ENCODE data around the gene UNKL.
A peak's percentile ranks its signal among the peaks of the same experiment; 100 is the strongest.

UNKL gene

GRCh38 chr16:1414532-1415260, at the start of gene UNKL:
Gene UNKL (minus strand): TSS chr16:1414704. CDS start chr16:1414691, 13 bp downstream.
- H3K9ac ChIP-seq (ENCODE audit: low read length), result peak within 1 kb of the TSS; percentile 66
- H3K27ac ChIP-seq (ENCODE audit: low read depth, low read length), result no peak within 1 kb of the TSS; the same call in 1 of the 2 replicates
- no peaks in the 10 kb centered on the region for H3K27me3 ChIP-seq (ENCODE audit: control insufficient read depth, insufficient read depth, low read length)
- H3K4me1 ChIP-seq (ENCODE audit: control insufficient read depth, insufficient read depth, low read length), result peaks cover 11% of the 10 kb centered on the region; the same call in 1 of the 2 replicates
- H3K9me3 ChIP-seq (ENCODE audit: control insufficient read depth, insufficient read depth, low read depth, low read length), result no peaks in the 10 kb centered on the region
- H3K4me3 ChIP-seq (ENCODE audit: low read depth, low read length), result peak within 1 kb of the TSS; percentile 90
- H3K36me3 ChIP-seq (ENCODE audit: control insufficient read depth, insufficient read depth, low read length), result peaks cover 5% of the 10 kb centered on the region; the same call in 1 of the 2 replicates

GRCh38 chr16:1461146-1461545, 46.6 kb upstream of the UNKL start:
- Histone ChIP-seq H3K27me3 (ENCODE audit: control insufficient read depth, insufficient read depth, low read length) (no peaks in the 10 kb centered on the region), H3K9me3 (ENCODE audit: control insufficient read depth, insufficient read depth, low read depth, low read length) (no peaks in the 10 kb centered on the region), H3K27ac (ENCODE audit: low read depth, low read length) (no peak overlapping the region), H3K9ac (ENCODE audit: low read length) (no peak overlapping the region), H3K36me3 (ENCODE audit: control insufficient read depth, insufficient read depth, low read length) (peaks cover 35% of the 10 kb centered on the region), H3K4me3 (ENCODE audit: low read depth, low read length) (no peak overlapping the region), H3K4me1 (ENCODE audit: control insufficient read depth, insufficient read depth, low read length) (no peaks in the 10 kb centered on the region)

GRCh38 chr16:1460602-1461138, 46.2 kb upstream of the UNKL start:
- Histone ChIP-seq H3K9me3 (ENCODE audit: control insufficient read depth, insufficient read depth, low read depth, low read length) (no peaks in the 10 kb centered on the region), H3K4me3 (ENCODE audit: low read depth, low read length) (no peak overlapping the region), H3K27me3 (ENCODE audit: control insufficient read depth, insufficient read depth, low read length) (no peaks in the 10 kb centered on the region), H3K9ac (ENCODE audit: low read length) (no peak overlapping the region), H3K36me3 (ENCODE audit: control insufficient read depth, insufficient read depth, low read length) (peaks cover 39% of the 10 kb centered on the region), H3K4me1 (ENCODE audit: control insufficient read depth, insufficient read depth, low read length) (no peaks in the 10 kb centered on the region), H3K27ac (ENCODE audit: low read depth, low read length) (no peak overlapping the region)

- no peak overlapping the region for H3K9ac ChIP-seq (ENCODE audit: low read length)
- peaks cover 46% of the 10 kb centered on the region for H3K36me3 ChIP-seq (ENCODE audit: control insufficient read depth, insufficient read depth, low read length)
- H3K4me1 ChIP-seq (ENCODE audit: control insufficient read depth, insufficient read depth, low read length), result no peaks in the 10 kb centered on the region
- no peaks in the 10 kb centered on the region for H3K27me3 ChIP-seq (ENCODE audit: control insufficient read depth, insufficient read depth, low read length)
- H3K9me3 ChIP-seq (ENCODE audit: control insufficient read depth, insufficient read depth, low read depth, low read length), result no peaks in the 10 kb centered on the region
- H3K27ac ChIP-seq (ENCODE audit: low read depth, low read length), result no peak overlapping the region
- no peak overlapping the region for H3K4me3 ChIP-seq (ENCODE audit: low read depth, low read length)
Observed at GRCh38 chr16:1459967-1460366, 45.5 kb upstream of the UNKL start.

GRCh38 chr16:1458977-1459341, 44.5 kb upstream of the UNKL start:
- no peak overlapping the region for H3K9ac ChIP-seq (ENCODE audit: low read length)
- H3K9me3 ChIP-seq (ENCODE audit: control insufficient read depth, insufficient read depth, low read depth, low read length), result no peaks in the 10 kb centered on the region
- H3K27ac ChIP-seq (ENCODE audit: low read depth, low read length), result no peak overlapping the region
- H3K4me1 ChIP-seq (ENCODE audit: control insufficient read depth, insufficient read depth, low read length), result no peaks in the 10 kb centered on the region
- H3K36me3 ChIP-seq (ENCODE audit: control insufficient read depth, insufficient read depth, low read length), result peaks cover 56% of the 10 kb centered on the region
- no peak overlapping the region for H3K4me3 ChIP-seq (ENCODE audit: low read depth, low read length)
- H3K27me3 ChIP-seq (ENCODE audit: control insufficient read depth, insufficient read depth, low read length), result no peaks in the 10 kb centered on the region

GRCh38 chr16:1458336-1458976, 44.0 kb upstream of the UNKL start:
- H3K27ac ChIP-seq (ENCODE audit: low read depth, low read length), result no peak overlapping the region
- H3K9me3 ChIP-seq (ENCODE audit: control insufficient read depth, insufficient read depth, low read depth, low read length), result no peaks in the 10 kb centered on the region
- H3K9ac ChIP-seq (ENCODE audit: low read length), result no peak overlapping the region
- peaks cover 61% of the 10 kb centered on the region for H3K36me3 ChIP-seq (ENCODE audit: control insufficient read depth, insufficient read depth, low read length)
- H3K27me3 ChIP-seq (ENCODE audit: control insufficient read depth, insufficient read depth, low read length), result no peaks in the 10 kb centered on the region
- no peaks in the 10 kb centered on the region for H3K4me1 ChIP-seq (ENCODE audit: control insufficient read depth, insufficient read depth, low read length)
- no peak overlapping the region for H3K4me3 ChIP-seq (ENCODE audit: low read depth, low read length)

- H3K4me3 ChIP-seq (ENCODE audit: low read depth, low read length), result no peak overlapping the region
- no peak overlapping the region for H3K27ac ChIP-seq (ENCODE audit: low read depth, low read length)
- no peaks in the 10 kb centered on the region for H3K4me1 ChIP-seq (ENCODE audit: control insufficient read depth, insufficient read depth, low read length)
- H3K9ac ChIP-seq (ENCODE audit: low read length), result no peak overlapping the region
- peaks cover 66% of the 10 kb centered on the region for H3K36me3 ChIP-seq (ENCODE audit: control insufficient read depth, insufficient read depth, low read length)
- H3K9me3 ChIP-seq (ENCODE audit: control insufficient read depth, insufficient read depth, low read depth, low read length), result no peaks in the 10 kb centered on the region
- H3K27me3 ChIP-seq (ENCODE audit: control insufficient read depth, insufficient read depth, low read length), result no peaks in the 10 kb centered on the region
Observed at GRCh38 chr16:1457489-1458245, 43.2 kb upstream of the UNKL start.

- Histone ChIP-seq H3K27ac (ENCODE audit: low read depth, low read length) (no peak overlapping the region), H3K9ac (ENCODE audit: low read length) (no peak overlapping the region), H3K4me3 (ENCODE audit: low read depth, low read length) (no peak overlapping the region), H3K27me3 (ENCODE audit: control insufficient read depth, insufficient read depth, low read length) (no peaks in the 10 kb centered on the region), H3K9me3 (ENCODE audit: control insufficient read depth, insufficient read depth, low read depth, low read length) (no peaks in the 10 kb centered on the region), H3K4me1 (ENCODE audit: control insufficient read depth, insufficient read depth, low read length) (no peaks in the 10 kb centered on the region), H3K36me3 (ENCODE audit: control insufficient read depth, insufficient read depth, low read length) (peaks cover 73% of the 10 kb centered on the region)
Observed at GRCh38 chr16:1456951-1457350, 42.4 kb upstream of the UNKL start.

GRCh38 chr16:1455190-1456171, 41.0 kb upstream of the UNKL start:
- no peak overlapping the region for H3K27ac ChIP-seq (ENCODE audit: low read depth, low read length)
- peaks cover 74% of the 10 kb centered on the region for H3K36me3 ChIP-seq (ENCODE audit: control insufficient read depth, insufficient read depth, low read length)
- no peaks in the 10 kb centered on the region for H3K27me3 ChIP-seq (ENCODE audit: control insufficient read depth, insufficient read depth, low read length)
- H3K4me3 ChIP-seq (ENCODE audit: low read depth, low read length), result no peak overlapping the region
- H3K4me1 ChIP-seq (ENCODE audit: control insufficient read depth, insufficient read depth, low read length), result no peaks in the 10 kb centered on the region
- H3K9me3 ChIP-seq (ENCODE audit: control insufficient read depth, insufficient read depth, low read depth, low read length), result no peaks in the 10 kb centered on the region
- H3K9ac ChIP-seq (ENCODE audit: low read length), result no peak overlapping the region

- H3K27ac ChIP-seq (ENCODE audit: low read depth, low read length), result no peak overlapping the region
- no peak overlapping the region for H3K9ac ChIP-seq (ENCODE audit: low read length)
- H3K4me3 ChIP-seq (ENCODE audit: low read depth, low read length), result no peak overlapping the region
- H3K4me1 ChIP-seq (ENCODE audit: control insufficient read depth, insufficient read depth, low read length), result no peaks in the 10 kb centered on the region
- H3K27me3 ChIP-seq (ENCODE audit: control insufficient read depth, insufficient read depth, low read length), result no peaks in the 10 kb centered on the region
- H3K36me3 ChIP-seq (ENCODE audit: control insufficient read depth, insufficient read depth, low read length), result peaks cover 75% of the 10 kb centered on the region
- H3K9me3 ChIP-seq (ENCODE audit: control insufficient read depth, insufficient read depth, low read depth, low read length), result no peaks in the 10 kb centered on the region
Observed at GRCh38 chr16:1454561-1454960, 40.1 kb upstream of the UNKL start.

Data from HUES6 (cell line).